Pancreas (tissue), 10 donors: ENCODE data around the gene UBE2D3. TPM values are rescaled to one million over a fixed set of nuclear protein-coding genes. Genes with fewer than 3 reads are reported as not detected.

Source experiments
- ATAC-seq, 4 donors: fragments of 200-7000 bp; cut with Tn5 transposase; one replicate each; pipeline versions ENCODE4 v1.8.0 to v1.9.1; 2020; ENCODE audit warnings: mild to moderate bottlenecking in 4 of 4, moderate library complexity in 4 of 4
- DNase-seq, 6 donors: peaks; one replicate each; pipeline ENCODE4 v3.0.0-alpha.2; 2020
- FAIRE-seq: peaks from 2 replicates; lab custom pipeline; 2012; peaks lifted over from hg19 to GRCh38; lab: Jason Lieb, UNC
- H3K27ac ChIP-seq, 4 donors: fragments of 200-600 bp; sonication (generic); 1 replicate in 3 of 4; 2 replicates in 1 of 4; pipeline versions ENCODE4 v1.5.0 to v1.8.0; 2020
- H3K27me3 ChIP-seq, 4 donors: fragments of 200-600 bp; one replicate each; pipeline ENCODE4 v1.8.0; 2021
- H3K36me3 ChIP-seq, 3 donors: fragments of 200-600 bp; sonication (generic) in 1 of 3; one replicate each; pipeline versions ENCODE4 v1.5.0 to v1.8.0; 2020 to 2021
- H3K4me1 ChIP-seq, 3 donors: fragments of 200-600 bp; one replicate each; pipeline ENCODE4 v1.8.0; 2021
- H3K4me3 ChIP-seq, 4 donors: fragments of 200-600 bp; sonication (generic) in 2 of 4; one replicate each; pipeline versions ENCODE4 v1.5.0 to v1.8.0; 2020 to 2021
- H3K9me3 ChIP-seq, 4 donors: fragments of 200-600 bp; one replicate each; pipeline ENCODE4 v1.8.0; 2021
- WGBS, 2 donors: extraction: QIAGEN DNeasy Blood & Tissue Kit; methylation state at CpG; one replicate each; pipeline ENCODE4 v1.1.7; 2013; 5-methylcytosine and 5-hydroxymethylcytosine counted together
- intact Hi-C, 3 donors: fragments of 100-400 bp; cut with DNase I; formaldehyde crosslinking; loops; one replicate each; pipeline versions ENCODE4 v1.11.1 to v1.14.2; 2022
- polyA plus RNA-seq, 2 donors: library from polyadenylated mRNA; stranded (reverse); fragments of 200-250 nt; gene quantifications; one replicate each; pipeline ENCODE4 v1.2.3, GENCODE V29; 2013
- total RNA-seq, 6 donors: library from RNA; stranded (reverse); fragmentation: NEBNext Ultra II Directional in 4 of 6; extraction: Animal tissue kit (Norgen Biotek cat#: 25700) in 4 of 6; gene quantifications; one replicate each; pipeline versions ENCODE4 v1.2.1 to v1.2.4, GENCODE V29; 2021 to 2023
- TF ChIP-seq, protein P1 (sequence below), 4 donors: fragments of 200-600 bp; sonication (generic) in 3 of 4; IDR thresholded peaks; one replicate each; pipeline versions ENCODE4 v1.5.0 to v1.8.0; 2021; ENCODE audit warnings: antibody characterized with exemption in 4 of 4
- donor health status: healthy with polysubstance abuse.
- donor health status: DM: no; HTN: no; CAD: no; lungs with moderate emphysema.
- donor health status: DM: no; HTN: no; CAD: no.
- donor health status: control.
- donor health status: control.
- donor health status: Bipolar disorder and iron deficiency.
- donor health status: DM: yes; HTN: yes; CAD: no.
- donor health status: DM: no; HTN: no; CAD: no.
- donor health status: DM: no; HTN: no; CAD: no.
- donor health status: DM: yes; HTN: yes; CAD: no.

The UBE2D3 gene
- total and polyA plus RNA-seq, 8 donors = 90.6 to 141 (median 130) TPM

DNA sequence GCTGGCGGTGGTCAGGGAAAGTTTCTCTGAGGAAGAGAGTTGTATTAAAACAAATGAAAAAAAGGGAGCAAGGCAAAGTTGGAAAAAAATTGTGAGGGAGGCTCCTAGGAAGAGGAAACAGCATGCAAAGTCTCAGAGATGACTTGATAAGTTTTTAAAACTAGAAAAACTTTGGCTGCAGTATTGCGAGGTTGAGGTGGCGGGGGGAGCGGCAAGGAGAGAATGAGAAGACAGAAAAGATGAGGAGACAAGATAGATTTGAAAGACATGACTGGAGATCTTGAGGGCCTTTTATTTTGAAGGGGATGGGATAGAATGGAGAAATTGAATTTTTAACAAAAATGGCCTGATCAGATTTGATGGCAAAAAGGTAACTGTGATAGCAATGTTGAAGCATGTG, 4.8 kb upstream of the UBE2D3 start:
- TF ChIP-seq, protein P1, sequence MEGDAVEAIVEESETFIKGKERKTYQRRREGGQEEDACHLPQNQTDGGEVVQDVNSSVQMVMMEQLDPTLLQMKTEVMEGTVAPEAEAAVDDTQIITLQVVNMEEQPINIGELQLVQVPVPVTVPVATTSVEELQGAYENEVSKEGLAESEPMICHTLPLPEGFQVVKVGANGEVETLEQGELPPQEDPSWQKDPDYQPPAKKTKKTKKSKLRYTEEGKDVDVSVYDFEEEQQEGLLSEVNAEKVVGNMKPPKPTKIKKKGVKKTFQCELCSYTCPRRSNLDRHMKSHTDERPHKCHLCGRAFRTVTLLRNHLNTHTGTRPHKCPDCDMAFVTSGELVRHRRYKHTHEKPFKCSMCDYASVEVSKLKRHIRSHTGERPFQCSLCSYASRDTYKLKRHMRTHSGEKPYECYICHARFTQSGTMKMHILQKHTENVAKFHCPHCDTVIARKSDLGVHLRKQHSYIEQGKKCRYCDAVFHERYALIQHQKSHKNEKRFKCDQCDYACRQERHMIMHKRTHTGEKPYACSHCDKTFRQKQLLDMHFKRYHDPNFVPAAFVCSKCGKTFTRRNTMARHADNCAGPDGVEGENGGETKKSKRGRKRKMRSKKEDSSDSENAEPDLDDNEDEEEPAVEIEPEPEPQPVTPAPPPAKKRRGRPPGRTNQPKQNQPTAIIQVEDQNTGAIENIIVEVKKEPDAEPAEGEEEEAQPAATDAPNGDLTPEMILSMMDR (IDR thresholded peaks at IDR 0.05) = no peak
- 95 to 96% methylated on average over 4 of the region's 4 CpGs for WGBS, 2 donors
- intact Hi-C loops = no loop called here

DNA sequence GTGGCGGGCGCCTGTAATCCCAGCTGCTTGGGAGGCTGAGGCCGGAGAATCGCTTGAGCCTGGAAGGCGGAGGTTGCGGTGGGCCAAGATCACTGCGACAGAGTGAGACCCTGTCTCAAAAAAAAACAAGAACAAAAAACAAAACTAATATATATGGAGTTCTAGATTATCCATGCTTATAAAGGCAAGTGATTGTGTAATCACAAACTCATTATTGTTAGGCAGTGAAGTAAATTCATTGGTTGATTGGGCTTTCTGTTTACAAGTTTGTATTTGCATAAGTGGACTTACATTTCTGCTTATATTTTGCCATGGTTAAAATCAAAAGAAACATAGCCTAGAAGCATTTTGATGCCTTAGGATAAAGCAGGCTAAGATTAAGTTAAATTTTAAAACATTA, 2.5 kb upstream of the UBE2D3 start:
- intact Hi-C loops = no loop called here
- 94 to 95% methylated on average over 7 of the region's 7 CpGs for WGBS, 2 donors
- peaks cover 0 to 16% (median 16%) of the 10 kb centered on the region in 3 donors for H3K4me1 ChIP-seq
- ATAC-seq (no peak), FAIRE-seq (no peak), DNase-seq (no peak)
- peak overlapping the region in 1 of 4 donors; percentile 99 for H3K27ac ChIP-seq
- no peaks in the 10 kb centered on the region for H3K27me3 ChIP-seq
- TF ChIP-seq, protein P1 (IDR thresholded peaks at IDR 0.05) = no peak
- H3K9me3 ChIP-seq = no peaks in the 10 kb centered on the region
- H3K36me3 ChIP-seq = no peaks in the 10 kb centered on the region
- no peak overlapping the region for H3K4me3 ChIP-seq

More for the DNA sequence above, 4.8 kb upstream of the UBE2D3 start:
- no peak for FAIRE-seq
- no peak for ATAC-seq
- no peaks in the 10 kb centered on the region for H3K27me3 ChIP-seq
- DNase-seq = no peak
- H3K36me3 ChIP-seq = no peaks in the 10 kb centered on the region
- H3K4me3 ChIP-seq = no peak overlapping the region
- no peaks in the 10 kb centered on the region for H3K9me3 ChIP-seq
- no peak overlapping the region for H3K27ac ChIP-seq
- H3K4me1 ChIP-seq = peaks cover 0 to 16% (median 16%) of the 10 kb centered on the region in 3 donors

DNA sequence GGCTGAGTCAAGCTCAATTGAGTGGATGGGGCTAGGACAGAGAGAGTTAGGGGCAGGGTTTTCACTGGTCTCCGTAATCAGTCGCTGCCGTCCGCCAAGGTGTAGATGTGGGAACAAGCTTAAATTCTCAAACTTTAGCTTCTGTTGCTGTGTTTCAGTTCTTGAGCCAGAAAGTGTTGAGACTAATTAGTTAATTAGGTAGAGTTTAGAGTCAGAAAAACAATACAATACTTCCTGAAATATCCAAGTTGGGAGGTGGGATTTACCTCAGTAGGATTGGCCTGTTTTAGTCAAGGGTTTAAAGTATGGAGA, 1.1 kb upstream of the UBE2D3 start:
- H3K4me1 ChIP-seq = peaks cover 0 to 27% (median 19%) of the 10 kb centered on the region in 3 donors
- TF ChIP-seq, protein P1 (IDR thresholded peaks at IDR 0.05) = no peak
- DNase-seq (no peak), FAIRE-seq (no peak), ATAC-seq (no peak)
- H3K27me3 ChIP-seq = no peaks in the 10 kb centered on the region
- no peaks in the 10 kb centered on the region for H3K9me3 ChIP-seq
- intact Hi-C loops = no loop called here
- no peaks in the 10 kb centered on the region for H3K36me3 ChIP-seq
- H3K27ac ChIP-seq = peak overlapping the region; percentile 99 to 100 (median 100)
- peak overlapping the region; percentile 5 to 98 (median 44) for H3K4me3 ChIP-seq
- WGBS, 2 donors = 0% methylated on average over 4 of the region's 4 CpGs

DNA sequence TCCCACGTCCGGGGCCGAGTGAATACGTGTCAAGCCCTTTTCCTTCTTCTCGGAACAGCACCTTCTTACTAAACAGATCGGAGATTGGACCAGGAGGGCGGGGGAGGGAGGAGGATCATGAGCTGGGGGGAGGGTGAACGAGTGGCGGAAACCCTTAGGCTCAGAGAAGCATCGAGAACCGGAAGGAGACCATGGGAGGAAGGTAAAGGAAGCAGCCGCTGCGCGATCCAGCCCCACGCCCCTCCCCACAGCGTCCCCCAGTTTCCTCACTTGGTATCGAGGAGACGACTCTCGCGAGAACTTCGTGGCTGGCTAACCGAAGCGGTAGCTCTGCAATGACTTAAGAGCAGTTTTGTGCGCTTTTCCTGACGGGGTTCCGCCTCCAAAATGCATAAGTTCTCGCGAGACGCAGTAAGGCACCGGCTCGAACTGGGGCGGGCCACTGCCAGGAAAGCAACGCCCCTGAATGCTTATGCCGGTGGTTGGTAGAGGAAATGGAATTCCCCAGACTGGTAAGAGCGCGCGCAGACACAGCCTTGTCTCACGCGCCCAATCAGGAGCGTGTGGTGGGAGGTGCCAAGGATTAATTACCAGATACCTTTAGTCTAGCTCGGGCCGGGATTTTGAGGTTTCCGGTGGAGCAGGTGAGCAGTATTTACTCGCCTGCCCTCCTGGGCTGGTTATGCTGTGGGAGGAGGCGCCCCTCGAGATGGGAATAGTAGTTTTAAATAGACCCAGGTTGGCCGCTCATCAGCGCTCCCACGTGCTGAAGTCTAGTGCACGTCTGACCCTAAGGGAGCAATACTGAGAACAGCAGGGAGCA, 534 bp upstream of the UBE2D3 start:
- intact Hi-C loops = no loop called here
- Histone ChIP-seq H3K4me3 (peak overlapping the region; percentile 58 to 98 (median 72)), H3K9me3 (no peaks in the 10 kb centered on the region), H3K36me3 (no peaks in the 10 kb centered on the region), H3K27ac (peak overlapping the region; percentile 99 to 100 (median 100)), H3K27me3 (no peaks in the 10 kb centered on the region), H3K4me1 (peaks cover 0 to 32% (median 22%) of the 10 kb centered on the region in 3 donors)
- DNase-seq = peak; percentile 94 to 100 (median 98)
- TF ChIP-seq, protein P1 (IDR thresholded peaks at IDR 0.05) = no peak
- ATAC-seq = peak; percentile 77 to 85 (median 80)
- FAIRE-seq = peak; percentile 93
- WGBS, 2 donors = 0% methylated on average over 50 of the region's 50 CpGs
